GM19372 (cell line): ENCODE results near the gene MAP3K7.

Source experiments
- ATAC-seq: cut with Tn5 transposase; IDR thresholded peaks from one replicate; pipeline ENCODE4 v1.9.1; 2021; ENCODE audit warnings: mild to moderate bottlenecking, low read depth, moderate library complexity; ENCODE audit not compliant: unreplicated experiment

The MAP3K7 gene

DNA sequence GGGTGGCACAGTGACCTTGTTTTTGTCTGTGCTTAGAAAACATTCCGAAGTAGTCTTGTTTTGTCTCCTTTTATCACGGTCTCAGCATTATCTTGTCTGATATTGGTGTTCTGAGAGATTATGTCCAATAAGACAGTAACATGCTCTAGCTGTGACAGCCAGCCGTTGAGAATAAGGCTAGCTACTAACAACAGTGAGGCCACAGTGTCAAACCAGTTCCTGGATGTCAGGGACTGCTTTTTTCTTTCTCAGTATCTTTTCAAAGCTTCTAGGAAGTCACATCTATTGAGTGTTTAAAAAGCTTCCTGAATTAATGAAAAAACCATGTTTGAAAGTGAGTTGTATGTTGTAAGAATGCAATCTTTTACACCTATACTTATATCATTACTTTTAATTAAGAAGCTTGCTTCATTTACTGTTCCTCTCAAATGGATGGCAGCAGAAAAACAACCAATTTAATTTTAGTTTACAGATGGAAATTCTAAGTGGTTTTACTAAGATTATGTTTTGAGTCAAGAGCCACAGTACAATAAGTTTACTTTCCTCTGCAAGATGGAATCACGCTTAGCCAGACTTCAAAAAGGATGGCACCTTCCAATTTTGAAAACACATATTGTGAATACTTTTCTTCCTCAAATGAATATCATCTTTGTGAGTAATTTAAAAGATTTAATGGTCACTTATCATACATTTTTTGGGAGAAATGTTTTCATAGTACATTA lies 53.1 kb downstream of the MAP3K7 start:
- ATAC-seq: no peak

DNA sequence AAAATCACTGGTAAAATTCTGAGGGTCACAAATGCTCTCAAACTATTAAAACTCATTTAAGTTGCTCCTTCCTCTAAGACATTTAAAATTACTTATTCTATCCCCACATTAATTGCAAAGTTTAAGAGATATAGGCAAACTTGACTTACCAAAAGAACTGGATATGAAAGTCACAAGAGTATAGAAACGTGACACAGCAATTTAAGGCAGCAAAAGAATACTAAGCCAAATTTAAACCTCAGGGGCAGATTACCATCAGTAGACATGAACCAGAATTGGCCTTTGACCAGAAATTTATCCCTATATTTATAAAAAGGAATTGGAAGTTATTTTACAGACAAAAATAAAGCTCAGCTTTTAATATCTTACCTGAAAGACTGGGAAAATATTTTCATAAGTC lies 56.0 kb downstream of the MAP3K7 start:
- no peak for ATAC-seq

DNA sequence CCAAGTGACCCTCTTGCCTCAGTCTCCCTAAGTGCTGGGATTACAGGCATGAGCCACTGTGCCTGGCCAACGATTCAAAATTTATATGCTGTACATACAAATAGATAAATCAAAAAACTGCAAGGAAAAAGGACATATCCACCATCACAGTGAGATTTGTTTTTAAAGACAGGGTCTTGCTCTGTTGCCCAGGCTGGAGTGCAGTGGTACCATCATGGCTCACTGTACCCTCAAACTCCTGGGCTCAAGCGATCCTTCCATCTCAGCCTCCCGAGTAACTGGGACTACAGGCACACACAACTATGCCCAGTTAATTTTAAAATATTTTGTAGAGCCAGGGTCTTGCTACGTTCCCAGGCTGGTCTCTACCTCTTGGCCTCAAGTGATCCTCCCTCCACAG lies 61.5 kb downstream of the MAP3K7 start:
- no peak for ATAC-seq

DNA sequence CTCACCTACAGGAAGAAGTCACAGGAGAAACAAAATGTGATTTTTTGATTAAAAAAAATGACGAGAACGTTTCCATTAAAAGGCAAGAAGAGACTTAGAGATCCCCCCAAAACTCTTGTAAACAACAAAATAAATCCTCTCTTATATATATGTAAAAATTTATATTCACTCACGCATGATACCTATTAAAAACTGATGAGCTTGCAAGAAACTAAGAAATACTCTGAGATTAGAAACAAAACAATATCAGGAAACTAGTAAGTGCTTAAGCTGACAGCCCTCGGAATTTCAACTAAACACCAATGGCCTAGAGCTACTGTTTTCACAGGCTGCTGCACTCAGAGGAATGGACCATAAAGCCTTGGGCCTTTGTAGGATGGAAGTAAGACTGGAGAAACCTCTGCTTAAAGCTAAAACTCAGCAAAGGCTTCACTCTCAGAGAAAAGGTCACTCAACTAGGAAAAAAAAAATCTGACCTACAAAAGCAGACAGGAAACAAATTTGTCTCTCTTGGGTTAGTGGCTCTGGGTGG lies 63.0 kb downstream of the MAP3K7 start:
- no peak for ATAC-seq

GRCh38 chr6:90521955-90522354 lies 64.9 kb downstream of the MAP3K7 start:
- ATAC-seq: no peak

- ATAC-seq: no peak
These were observed 70.7 kb downstream of the MAP3K7 start for GRCh38 chr6:90516074-90516660.

DNA sequence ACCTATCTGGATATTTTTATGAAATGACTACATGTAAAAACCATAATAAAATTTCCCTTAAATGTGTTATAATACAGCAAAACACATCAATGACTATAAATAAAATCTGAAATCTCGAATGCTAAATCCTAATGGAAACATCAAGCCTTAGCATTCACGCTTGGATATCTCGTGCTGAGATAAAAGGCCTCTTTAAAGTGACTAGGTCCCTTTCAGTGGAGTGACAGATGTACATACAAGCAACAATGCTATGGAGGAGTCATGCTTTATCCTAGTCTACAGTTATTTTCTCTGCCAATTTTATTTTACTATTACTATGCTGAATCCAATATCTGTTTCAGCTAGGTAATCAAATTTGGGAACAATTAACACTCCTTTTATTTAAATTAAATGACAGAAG lies 72.4 kb downstream of the MAP3K7 start:
- no peak for ATAC-seq

DNA sequence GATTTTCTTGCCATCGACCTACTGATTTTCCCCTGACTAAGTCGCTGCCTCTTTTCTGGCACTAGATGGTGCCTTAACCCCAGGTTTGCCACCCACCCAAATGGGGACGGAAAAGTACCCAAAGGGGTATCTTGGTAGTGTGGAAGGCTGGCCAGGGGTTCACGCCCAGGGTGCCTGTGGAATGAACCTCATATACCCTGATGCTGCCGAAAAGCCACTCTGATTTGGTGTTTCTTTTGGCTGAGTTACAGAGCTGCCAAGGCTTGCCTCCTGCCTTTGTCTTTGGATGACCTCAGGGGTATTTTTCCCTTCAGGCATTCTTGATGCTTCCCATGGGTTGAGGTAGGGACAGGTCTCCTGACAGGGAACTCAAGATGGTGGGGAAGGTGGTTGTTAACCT lies 78.1 kb downstream of the MAP3K7 start:
- ATAC-seq: no peak

DNA sequence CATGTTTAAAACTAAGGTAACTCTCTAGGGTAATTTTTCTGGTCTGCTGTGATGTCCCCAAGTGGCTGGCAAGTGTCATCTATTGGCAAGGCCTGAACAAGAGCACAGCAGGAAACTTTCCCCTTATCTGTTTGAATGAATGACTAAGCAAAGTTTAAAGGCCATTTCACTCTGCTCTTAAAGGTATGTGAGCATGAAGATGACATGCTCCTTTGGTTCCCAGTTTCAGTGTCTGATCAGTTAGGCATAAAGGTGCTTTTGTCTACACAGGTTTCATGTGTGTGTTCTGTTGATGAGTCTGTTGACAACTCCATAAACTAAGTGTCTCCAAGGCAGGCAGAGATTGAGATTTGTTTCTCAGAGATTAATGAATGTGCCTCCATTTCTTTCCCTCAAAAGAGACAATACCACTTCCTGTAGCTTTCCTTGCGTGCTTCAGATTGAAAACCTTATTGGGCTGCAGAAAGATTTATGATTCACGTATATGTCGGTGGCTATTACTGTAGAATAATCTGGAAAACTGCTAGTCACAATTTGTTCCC lies 83.9 kb downstream of the MAP3K7 start:
- no peak for ATAC-seq

DNA sequence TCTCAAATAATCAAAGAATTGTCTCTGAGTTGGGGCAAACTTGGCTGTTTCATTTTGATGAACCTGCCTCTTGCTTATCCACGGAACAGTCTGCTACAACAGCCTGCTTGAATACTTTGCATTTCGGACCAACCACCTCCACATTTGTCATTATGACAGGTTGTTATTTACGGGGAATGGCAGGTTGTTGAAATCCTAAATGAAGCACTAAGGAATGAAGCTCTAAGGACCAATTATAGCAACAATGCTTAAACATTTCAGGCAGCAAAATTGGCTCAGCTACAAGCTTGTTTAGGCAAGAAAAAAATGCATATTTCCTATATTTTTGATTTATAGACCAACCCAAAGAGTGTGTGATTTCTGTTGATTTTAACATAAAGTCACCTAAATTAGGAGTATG lies 84.5 kb downstream of the MAP3K7 start:
- ATAC-seq: no peak

GRCh38 chr6:90500458-90500857 lies 86.4 kb downstream of the MAP3K7 start:
- ATAC-seq: no peak

DNA sequence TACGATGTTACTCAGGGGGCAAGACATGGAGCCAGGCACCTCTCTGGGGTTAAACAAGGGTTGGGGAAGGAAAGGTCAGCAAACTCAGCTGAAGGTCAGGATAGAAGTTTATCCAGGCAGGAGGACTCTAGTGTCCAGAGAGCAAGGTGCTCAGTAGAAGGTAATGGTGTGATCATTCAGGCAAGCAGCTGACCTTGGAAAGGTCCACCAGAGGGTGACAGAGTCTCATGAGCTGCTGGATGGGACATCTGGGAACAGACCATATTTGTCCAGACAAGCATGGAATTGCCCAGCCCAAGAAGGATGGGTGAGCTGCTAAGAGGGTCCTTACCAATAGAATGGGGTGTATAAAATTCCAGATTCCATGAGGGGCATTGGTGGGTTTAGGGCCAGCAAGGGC lies 89.5 kb downstream of the MAP3K7 start:
- ATAC-seq: no peak

DNA sequence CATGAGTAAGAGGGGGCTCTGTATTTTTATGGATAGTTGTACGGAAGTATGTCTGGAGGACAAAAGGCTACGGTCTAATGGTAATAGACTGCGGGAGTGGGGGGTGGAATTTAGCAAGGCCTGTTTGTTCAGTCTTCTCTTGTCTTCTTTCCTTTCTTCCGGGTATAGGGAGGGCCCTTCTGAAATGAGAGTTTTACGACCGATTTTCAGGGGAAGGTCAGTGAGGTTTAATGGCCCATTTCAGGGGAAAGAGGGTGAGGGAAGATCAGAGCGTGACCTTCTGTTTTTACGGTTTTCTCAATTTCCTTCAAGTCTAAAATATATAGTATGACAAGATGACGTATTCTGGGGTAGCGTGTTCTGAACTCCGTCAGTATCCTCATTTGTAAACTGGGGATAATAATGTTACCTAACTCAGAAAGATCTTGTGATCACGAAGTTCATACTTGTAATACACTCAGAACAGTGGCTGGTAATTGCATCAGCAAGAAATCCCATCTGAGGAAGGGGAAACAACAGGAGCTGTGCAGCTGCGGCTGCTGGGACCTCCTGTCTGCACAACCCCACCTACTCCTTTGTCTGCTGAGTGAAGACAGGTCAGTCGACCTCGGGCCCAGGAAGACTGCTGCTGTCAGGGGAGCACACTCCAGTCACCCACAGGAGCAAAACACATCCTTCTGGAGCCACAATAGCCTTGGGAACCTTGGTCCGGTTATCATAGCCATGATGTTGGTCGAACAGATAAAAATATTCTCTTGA lies 90.4 kb downstream of the MAP3K7 start:
- no peak for ATAC-seq

GRCh38 chr6:90495216-90495817 lies 91.6 kb downstream of the MAP3K7 start:
- ATAC-seq: no peak

DNA sequence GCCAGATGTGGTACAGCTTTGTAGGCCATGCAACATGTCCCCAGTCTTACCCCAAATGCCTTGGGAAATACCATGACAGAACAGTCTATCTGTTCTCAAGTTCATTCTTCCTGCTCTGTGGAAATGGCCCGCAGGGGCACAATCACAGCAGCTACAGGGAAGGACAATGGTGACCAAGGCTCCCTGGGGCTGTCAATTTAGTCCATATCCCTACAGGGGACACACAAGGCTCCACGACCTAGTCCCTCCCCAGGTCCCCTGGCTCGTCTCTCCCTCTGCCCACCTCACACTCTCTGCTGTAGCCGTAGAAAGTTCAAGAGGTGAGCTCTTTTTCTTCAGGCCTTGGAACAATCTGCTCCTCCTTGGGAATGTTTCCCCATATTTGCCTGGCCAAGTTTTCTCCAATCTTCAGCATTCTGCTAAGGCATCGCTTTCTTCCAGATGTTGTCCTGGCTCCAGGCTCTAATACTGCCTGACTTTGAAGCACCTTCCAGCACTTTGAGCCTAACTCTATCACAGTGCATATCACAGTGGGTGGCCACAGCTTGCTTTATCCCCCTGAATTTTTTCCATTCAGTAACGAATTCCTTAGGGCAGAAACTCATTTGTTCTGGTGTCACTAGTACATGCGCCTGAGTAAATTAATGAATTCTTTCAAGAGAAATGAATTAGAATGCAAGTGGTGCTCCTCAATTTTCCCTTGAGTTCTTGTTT lies 92.6 kb downstream of the MAP3K7 start:
- no peak for ATAC-seq

DNA sequence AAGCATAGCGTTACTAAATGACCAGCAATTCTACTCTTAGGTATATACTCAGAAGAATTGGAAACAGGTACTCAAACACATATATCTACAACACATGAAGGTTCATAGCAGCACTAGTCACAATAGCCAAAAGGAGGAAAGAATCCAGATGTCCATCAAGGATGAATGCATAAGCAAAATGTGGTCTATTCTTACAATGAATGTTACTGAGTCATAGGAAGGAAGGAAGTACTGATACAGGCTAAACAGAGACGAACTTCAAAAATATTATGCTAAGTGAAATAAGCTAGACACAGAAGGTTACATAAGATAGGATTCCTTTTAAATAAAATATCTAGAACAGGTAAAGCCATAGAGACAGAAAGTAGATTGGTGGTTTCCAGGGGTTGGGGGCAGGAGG lies 93.5 kb downstream of the MAP3K7 start:
- ATAC-seq: no peak

DNA sequence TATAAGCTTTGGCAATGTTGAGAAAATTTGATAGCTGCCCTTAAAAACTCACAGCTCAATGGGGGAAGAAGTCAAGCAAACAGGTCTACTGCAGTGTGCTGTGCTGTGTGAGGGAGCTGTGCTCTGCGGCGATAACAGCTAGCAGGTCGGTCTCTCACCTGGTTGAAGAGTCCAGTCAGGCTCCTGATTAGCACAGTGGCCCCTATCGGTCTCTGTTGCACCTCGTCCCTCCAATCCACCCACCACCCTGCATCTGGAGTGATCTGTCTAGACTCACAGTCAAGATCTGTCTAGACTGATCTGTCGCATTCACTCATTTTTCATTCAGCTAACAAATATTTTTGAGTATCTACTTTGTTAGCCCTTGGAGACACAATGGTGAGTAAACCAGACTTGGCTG lies 94.1 kb downstream of the MAP3K7 start:
- no peak for ATAC-seq

DNA sequence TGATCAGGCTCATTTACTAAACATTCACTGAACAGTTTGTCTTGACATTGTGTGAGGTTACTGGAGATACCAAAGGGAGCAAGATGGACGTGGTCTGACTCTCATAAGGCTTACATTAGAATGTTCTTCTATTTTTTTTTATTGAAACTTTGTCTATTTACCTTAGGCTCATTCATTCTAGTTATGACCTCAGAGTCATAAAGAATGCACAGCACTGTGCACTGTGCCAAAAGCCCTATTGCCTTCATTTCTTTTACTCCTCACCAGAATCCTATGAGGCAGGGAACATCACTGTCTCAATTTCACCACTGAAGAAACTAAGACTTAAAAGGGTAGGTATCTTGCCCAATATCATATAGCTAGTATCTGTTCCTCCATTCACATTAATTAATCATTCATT lies 94.5 kb downstream of the MAP3K7 start:
- no peak for ATAC-seq

DNA sequence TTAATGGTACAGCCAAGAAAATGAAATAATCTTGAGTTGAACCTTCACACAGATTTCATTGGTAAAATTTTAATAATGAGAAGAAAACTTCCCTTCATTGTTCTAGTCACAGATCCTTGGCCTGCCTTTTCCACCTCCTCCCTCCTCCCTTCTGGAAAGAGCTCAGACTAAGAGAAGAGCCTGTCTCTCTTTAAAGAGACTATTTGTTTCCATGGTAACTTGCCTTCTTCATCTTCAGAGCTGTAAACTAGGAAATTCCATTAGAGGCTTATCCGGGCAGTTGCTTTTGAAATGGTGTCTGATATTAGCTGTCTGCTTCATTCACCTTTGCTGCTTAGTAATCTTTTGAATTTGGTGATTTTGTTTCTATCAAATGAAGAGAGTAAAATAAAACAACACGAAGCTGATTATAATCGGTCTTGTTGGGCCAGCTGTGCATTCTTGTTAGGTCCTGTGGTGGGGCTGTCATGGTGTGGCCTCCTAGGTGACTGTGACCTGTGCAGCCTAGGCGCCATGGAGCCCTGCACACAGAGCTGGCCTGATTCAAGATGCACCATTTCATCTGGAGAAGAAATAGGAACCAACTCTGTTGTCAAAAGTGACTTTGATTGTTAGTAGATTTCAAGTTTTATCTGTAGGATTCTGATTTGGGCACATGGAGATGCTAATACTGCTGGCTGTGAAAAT lies 96.7 kb downstream of the MAP3K7 start:
- ATAC-seq: no peak

GRCh38 chr6:90488816-90489215 lies 98.1 kb downstream of the MAP3K7 start:
- ATAC-seq: no peak
